ENCODE measurements around the gene LCLAT1. TPM values are rescaled to one million over a fixed set of nuclear protein-coding genes. Genes with fewer than 3 reads are reported as not detected.
A peak's percentile ranks its signal among the peaks of the same experiment; 100 is the strongest.

The LCLAT1 gene
- total RNA-seq, 1 donor from 2014 or later = 21.6 TPM

GRCh38 chr2:30622452-30622851 is 175.4 kb downstream of the LCLAT1 start:
- Histone ChIP-seq H3F3A (ENCODE audit: low read depth) (no peaks in the 10 kb centered on the region), H3K27me3 (no peaks in the 10 kb centered on the region), H3K4me1 (no peaks in the 10 kb centered on the region), H3K9me3 (ENCODE audit: low read depth) (no peaks in the 10 kb centered on the region), H2AFZ (replicated peaks) (no peak overlapping the region), H3K9ac (no peak overlapping the region), H4K20me1 (ENCODE audit: low read depth) (no peaks in the 10 kb centered on the region), H3K4me3 (no peak overlapping the region), H3K79me2 (ENCODE audit: low read depth) (no peaks in the 10 kb centered on the region), H3K36me3 (no peaks in the 10 kb centered on the region), H3K4me2 (no peak overlapping the region), H3K27ac (no peak overlapping the region)
- DNase-seq (ENCODE audit: low spot score) = no peak
- Mint-ChIP-seq H3K4me3 (no peak overlapping the region), H3K36me3 (peaks cover 15% of the 10 kb centered on the region), H3K27ac (peak overlapping the region; percentile 35), H3K9me3 (peaks cover 5% of the 10 kb centered on the region), H3K4me1 (no peaks in the 10 kb centered on the region), H3K27me3 (ENCODE audit: insufficient read depth, low read depth) (peaks cover 6% of the 10 kb centered on the region)
- TF ChIP-seq CTCF (IDR thresholded peaks at IDR 0.05) (no peak), EZH2 (IDR thresholded peaks at IDR 0.05) (no peak)

- TF ChIP-seq EZH2phosphoT487 (IDR thresholded peaks at IDR 0.05) (no peak), CTCF (IDR thresholded peaks at IDR 0.05) (no peak), EZH2 (IDR thresholded peaks at IDR 0.05) (no peak)
- no peak overlapping the region for H3K27ac Mint-ChIP-seq
Measured at GRCh38 chr2:30625276-30625675, 178.2 kb downstream of the LCLAT1 start.

GRCh38 chr2:30625701-30626100 is 178.7 kb downstream of the LCLAT1 start:
- Histone ChIP-seq H2AFZ (replicated peaks) (no peak overlapping the region), H3K27me3 (no peaks in the 10 kb centered on the region), H3K4me1 (no peaks in the 10 kb centered on the region), H3K9me3 (ENCODE audit: low read depth) (no peaks in the 10 kb centered on the region), H3K9ac (no peak overlapping the region), H3K36me3 (no peaks in the 10 kb centered on the region), H3K4me3 (no peak overlapping the region), H3K4me2 (no peak overlapping the region), H3K27ac (no peak overlapping the region), H3F3A (ENCODE audit: low read depth) (no peaks in the 10 kb centered on the region), H4K20me1 (ENCODE audit: low read depth) (no peaks in the 10 kb centered on the region), H3K79me2 (ENCODE audit: low read depth) (no peaks in the 10 kb centered on the region)
- Mint-ChIP-seq H3K36me3 (peaks cover 15% of the 10 kb centered on the region), H3K4me3 (no peak overlapping the region), H3K27me3 (ENCODE audit: insufficient read depth, low read depth) (peaks cover 6% of the 10 kb centered on the region), H3K27ac (no peak overlapping the region), H3K9me3 (peaks cover 5% of the 10 kb centered on the region), H3K4me1 (no peaks in the 10 kb centered on the region)
- TF ChIP-seq EZH2phosphoT487 (IDR thresholded peaks at IDR 0.05) = no peak
- no peak for TF ChIP-seq EZH2 (IDR thresholded peaks at IDR 0.05)
- no peak for TF ChIP-seq CTCF (IDR thresholded peaks at IDR 0.05)
- DNase-seq (ENCODE audit: low spot score) = no peak

More at GRCh38 chr2:30625276-30625675, 178.2 kb downstream of the LCLAT1 start:
- Histone ChIP-seq H3F3A (ENCODE audit: low read depth) (no peaks in the 10 kb centered on the region), H3K4me3 (no peak overlapping the region), H3K27me3 (no peaks in the 10 kb centered on the region), H3K27ac (no peak overlapping the region), H3K36me3 (no peaks in the 10 kb centered on the region), H3K4me2 (no peak overlapping the region), H4K20me1 (ENCODE audit: low read depth) (no peaks in the 10 kb centered on the region), H3K4me1 (no peaks in the 10 kb centered on the region), H3K79me2 (ENCODE audit: low read depth) (no peaks in the 10 kb centered on the region), H2AFZ (replicated peaks) (no peak overlapping the region), H3K9ac (no peak overlapping the region), H3K9me3 (ENCODE audit: low read depth) (no peaks in the 10 kb centered on the region)
- Mint-ChIP-seq H3K9me3 (peaks cover 5% of the 10 kb centered on the region), H3K27me3 (ENCODE audit: insufficient read depth, low read depth) (peaks cover 6% of the 10 kb centered on the region), H3K4me3 (no peak overlapping the region), H3K4me1 (no peaks in the 10 kb centered on the region), H3K36me3 (peaks cover 15% of the 10 kb centered on the region)
- no peak for DNase-seq (ENCODE audit: low spot score)
